A549 (cell line): ENCODE results near the gene FILIP1L. TPM values are rescaled to one million over a fixed set of nuclear protein-coding genes. Genes with fewer than 3 reads are reported as not detected.
A peak's percentile ranks its signal among the peaks of the same experiment; 100 is the strongest.

Experiments used
- ATAC-seq, 2 experiments: fragments of 200-7000 bp in 1 of 2; fragments of >200 bp in 1 of 2; cut with Nextera tagmentation in 1 of 2; cut with Tn5 transposase in 1 of 2; 3 replicates each; pipeline versions ENCODE4 v1.8.0 to v1.9.1; 2018 to 2020; ENCODE audit warnings: mild to moderate bottlenecking in 1 of 2, moderate library complexity in 1 of 2
- CTCF ChIA-PET: fragments of 300-600 bp; sonication (Branson Sonifier 250); formaldehyde crosslinking; extraction: SDS; loops from one replicate; lab custom pipeline; 2021; ENCODE audit warnings: antibody characterized with exemption, inconsistent platforms; lab: Yijun Ruan, JAX
- POLR2A ChIA-PET: fragments of 350-600 bp; formaldehyde crosslinking; extraction: SDS; loops from one replicate; lab custom pipeline; 2021; ENCODE audit warnings: antibody characterized with exemption, inconsistent platforms; lab: Yijun Ruan, JAX
- DNase-seq, 2 experiments: peaks; one replicate each; pipeline versions ENCODE4 v3.0.0 to v3.0.0-alpha.2; 2011 to 2016; ENCODE audit warnings: low read depth in 1 of 2, low spot score in 1 of 2
- FAIRE-seq: peaks from 2 replicates; lab custom pipeline; 2011; peaks lifted over from hg19 to GRCh38; lab: Jason Lieb, UNC
- H3K27ac ChIP-seq, 2 experiments: fragments of >200 bp; sonication (Bioruptor Twin); formaldehyde crosslinking; 3 replicates each; pipeline ENCODE4 v1.5.1; 2016 to 2017
- H3K4me1 ChIP-seq: fragments of >200 bp; sonication (Bioruptor Twin); formaldehyde crosslinking; 3 replicates; pipeline ENCODE4 v1.6.1; 2016
- H3K4me2 ChIP-seq: fragments of >200 bp; sonication (Bioruptor Twin); formaldehyde crosslinking; 3 replicates; pipeline ENCODE4 v1.6.1; 2016
- H3K4me3 ChIP-seq: fragments of >200 bp; sonication (Bioruptor Twin); formaldehyde crosslinking; 3 replicates; pipeline ENCODE4 v1.5.1; 2016
- H3K9me3 ChIP-seq: fragments of >200 bp; sonication (Bioruptor Twin); formaldehyde crosslinking; 3 replicates; pipeline ENCODE4 v1.6.1; 2016
- BCL3 ChIP-seq: fragments of >200 bp; sonication (Bioruptor Twin); formaldehyde crosslinking; IDR thresholded peaks from 3 replicates; pipeline ENCODE4 v1.6.1; 2016
- CBX2 ChIP-seq: fragments of 200-600 bp; sonication (generic); IDR thresholded peaks from 2 replicates; pipeline ENCODE4 v1.6.1; 2016; ENCODE audit warnings: low read depth, mild to moderate bottlenecking, borderline replicate concordance
- CHD2 ChIP-seq: fragments of 150-350 bp; IDR thresholded peaks from 2 replicates; pipeline ENCODE4 v1.6.1; 2014; ENCODE audit warnings: low read length; ENCODE audit not compliant: partially characterized antibody
- CHD4 ChIP-seq: fragments of 200-600 bp; sonication (generic); IDR thresholded peaks from 2 replicates; pipeline ENCODE4 v1.6.1; 2016; ENCODE audit warnings: antibody characterized with exemption, mild to moderate bottlenecking, borderline replicate concordance
- CTCF ChIP-seq: fragments of >200 bp; sonication (Bioruptor Twin); formaldehyde crosslinking; IDR thresholded peaks from 3 replicates; pipeline ENCODE4 v1.5.1; 2016
- EHF ChIP-seq: fragments of 250-450 bp; sonication (Bioruptor Pico); IDR thresholded peaks from 2 replicates; pipeline ENCODE4 v1.5.0; 2020; ENCODE audit warnings: mild to moderate bottlenecking
- FOSL2 ChIP-seq, 2 experiments: fragments of 450-650 bp in 1 of 2; fragments of >200 bp in 1 of 2; sonication (Bioruptor Twin) in 1 of 2; formaldehyde crosslinking; IDR thresholded peaks; 2 replicates each; pipeline versions ENCODE4 v1.5.0 to v1.6.1; 2016 to 2020; ENCODE audit warnings: mild to moderate bottlenecking in 1 of 2, moderate library complexity in 1 of 2
- FOXS1 ChIP-seq: fragments of 250-450 bp; sonication (Bioruptor Pico); IDR thresholded peaks from 2 replicates; pipeline ENCODE4 v1.5.0; 2020; ENCODE audit warnings: mild to moderate bottlenecking, moderate library complexity
- HOXB13 ChIP-seq: fragments of 250-450 bp; sonication (Bioruptor Pico); IDR thresholded peaks from 2 replicates; pipeline ENCODE4 v1.5.0; 2020; ENCODE audit warnings: low read depth, mild to moderate bottlenecking, moderate library complexity
- JUN ChIP-seq, 2 experiments: fragments of >200 bp; sonication (Bioruptor Twin); formaldehyde crosslinking; IDR thresholded peaks; 2 replicates in 1 of 2; 3 replicates in 1 of 2; pipeline ENCODE4 v1.6.1; 2016 to 2017
- JUNB ChIP-seq: fragments of >200 bp; sonication (Bioruptor Twin); formaldehyde crosslinking; IDR thresholded peaks from 2 replicates; pipeline ENCODE4 v1.6.1; 2016
- KDM1A ChIP-seq: fragments of 200-600 bp; sonication (generic); IDR thresholded peaks from 2 replicates; pipeline ENCODE4 v1.6.1; 2016; ENCODE audit warnings: low read depth, mild to moderate bottlenecking
- KDM5A ChIP-seq: fragments of 200-600 bp; sonication (generic); IDR thresholded peaks from 2 replicates; pipeline ENCODE4 v1.6.1; 2016; ENCODE audit warnings: antibody characterized with exemption, mild to moderate bottlenecking
- MAX ChIP-seq: IDR thresholded peaks from 2 replicates; pipeline ENCODE4 v1.6.1; 2012
- MYC ChIP-seq: IDR thresholded peaks from 2 replicates; pipeline ENCODE4 v1.6.1; 2012; ENCODE audit warnings: mild to moderate bottlenecking, inconsistent platforms, low read length, improper control_type of control experiment, borderline replicate concordance
- NFE2L2 ChIP-seq: fragments of 150-350 bp; conservative IDR thresholded peaks from 2 replicates; pipeline ENCODE4 v1.6.1; 2014; ENCODE audit warnings: low read length
- POLR2A ChIP-seq: IDR thresholded peaks from 2 replicates; pipeline ENCODE4 v1.6.1; 2012; ENCODE audit warnings: mild to moderate bottlenecking, low read length
- RAD21 ChIP-seq, 2 experiments: fragments of >200 bp in 1 of 2; sonication (Bioruptor Twin) in 1 of 2; formaldehyde crosslinking in 1 of 2; IDR thresholded peaks in 1 of 2; conservative IDR thresholded peaks in 1 of 2; 2 replicates in 1 of 2; 3 replicates in 1 of 2; pipeline ENCODE4 v1.6.1; 2012 to 2018; ENCODE audit warnings: inconsistent platforms in 1 of 2
- RCOR1 ChIP-seq: fragments of 150-350 bp; IDR thresholded peaks from 2 replicates; pipeline ENCODE4 v1.6.1; 2014; ENCODE audit warnings: antibody characterized with exemption, low read length, low read depth
- REST ChIP-seq: fragments of 200-600 bp; sonication (generic); IDR thresholded peaks from 2 replicates; pipeline ENCODE4 v1.6.1; 2016; ENCODE audit warnings: antibody characterized with exemption, mild to moderate bottlenecking, moderate library complexity
- RFX5 ChIP-seq: fragments of 450-650 bp; IDR thresholded peaks from 2 replicates; pipeline ENCODE4 v1.7.1; 2014; ENCODE audit warnings: antibody characterized with exemption, mild to moderate bottlenecking, moderate library complexity
- SMC3 ChIP-seq: fragments of >200 bp; sonication (Bioruptor Twin); formaldehyde crosslinking; IDR thresholded peaks from 3 replicates; pipeline ENCODE4 v1.6.1; 2018; ENCODE audit warnings: inconsistent platforms
- TFCP2L1 ChIP-seq: fragments of 250-450 bp; sonication (Bioruptor Pico); IDR thresholded peaks from 2 replicates; pipeline ENCODE4 v1.5.0; 2021; ENCODE audit warnings: mild to moderate bottlenecking
- USF2 ChIP-seq: fragments of 450-650 bp; IDR thresholded peaks from 2 replicates; pipeline ENCODE4 v1.6.1; 2014; ENCODE audit warnings: antibody characterized with exemption
- ZC3H11A ChIP-seq: fragments of 450-650 bp; IDR thresholded peaks from 2 replicates; pipeline ENCODE4 v1.6.1; 2014; ENCODE audit warnings: antibody characterized with exemption, mild to moderate bottlenecking
- ZFP36 ChIP-seq: fragments of 450-650 bp; IDR thresholded peaks from 2 replicates; pipeline ENCODE4 v1.6.1; 2014; ENCODE audit warnings: borderline replicate concordance; ENCODE audit not compliant: partially characterized antibody
- ZSCAN20 ChIP-seq: fragments of 250-450 bp; sonication (Bioruptor Pico); IDR thresholded peaks from 2 replicates; pipeline ENCODE4 v1.8.0; 2022; ENCODE audit warnings: mild to moderate bottlenecking, moderate library complexity
- WGBS: methylation state at CpG from one replicate; pipeline ENCODE4 v1.1.6; 2017; ENCODE audit errors: missing lambda C conversion rate; 5-methylcytosine and 5-hydroxymethylcytosine counted together
- polyA plus RNA-seq, 4 experiments: library from polyadenylated mRNA; depleted of rRNA in 3 of 4; stranded (reverse); fragments of >200 nt; fragmentation: RNase III in 1 of 4; extraction: RNeasy Plus Mini Kit Qiagen cat#74134 plus additional on column Dnase treatment in 1 of 4; gene quantifications; 2 replicates in 3 of 4; 3 replicates in 1 of 4; pipeline ENCODE4 v1.2.3, GENCODE V29; 2011 to 2017

Gene FILIP1L
- polyA plus RNA-seq, 2 of the 4 experiments (the other 2 are of a cell fraction): 0.19 to 0.45 TPM

- WGBS: 92% methylated on average over 3 of the region's 3 CpGs
- Histone ChIP-seq H3K4me1 (peaks cover 20% of the 10 kb centered on the region), H3K4me2 (no peak overlapping the region), H3K27ac (no peak overlapping the region), H3K4me3 (no peak overlapping the region)
- no peak for DNase-seq
- FAIRE-seq: peak; percentile 28
- ChIA-PET CTCF (interaction anchor here (0.7 to 1.4 kb wide), 3 partner anchors 9 to 344 kb away, joined by 3 to 4 read pairs (median 3); partner anchors contain the start of gene TBC1D23), POLR2A (interaction anchor here (0.7 kb wide), 1 partner anchor 132 kb away, joined by 3 read pairs; no protein-coding TSS in a partner anchor)
- no peak for TF ChIP-seq REST
- TF ChIP-seq FOSL2 (IDR thresholded peaks at IDR 0.05): no peak
- TF ChIP-seq FOSL2 (CRISPR knock-in tag; IDR thresholded peaks at IDR 0.05): no peak
- no peak for TF ChIP-seq RFX5
- TF ChIP-seq NFE2L2: no peak
- TF ChIP-seq MAX: no peak
- no peak for TF ChIP-seq ZFP36
- no peak for TF ChIP-seq RCOR1
- no peak for TF ChIP-seq HOXB13
- TF ChIP-seq CTCF: no peak
- TF ChIP-seq KDM1A: no peak
- no peak for TF ChIP-seq CHD4
- no peak for TF ChIP-seq CBX2
- TF ChIP-seq KDM5A: no peak
- no peak for TF ChIP-seq CHD2
- no peak for TF ChIP-seq ZC3H11A
- TF ChIP-seq JUNB: no peak
- TF ChIP-seq, all 56 proteins: peak for 0
- H3K9me3 ChIP-seq: no peaks in the 10 kb centered on the region
- ATAC-seq: no peak
Measured at GRCh38 chr3:99915906-99916432, 198.3 kb downstream of the FILIP1L start.

GRCh38 chr3:99911433-99911832 is 202.9 kb downstream of the FILIP1L start:
- Histone ChIP-seq H3K4me2 (no peak overlapping the region), H3K4me3 (no peak overlapping the region), H3K9me3 (no peaks in the 10 kb centered on the region), H3K27ac (peak overlapping the region in 1 of 2 experiments; percentile 49; a peak in 3 of 6 replicates), H3K4me1 (peaks cover 37% of the 10 kb centered on the region)
- FAIRE-seq (no peak), ATAC-seq (no peak), DNase-seq (no peak)
- 86% methylated on average over 3 of the region's 3 CpGs for WGBS
- POLR2A ChIA-PET: no interaction called here
- TF ChIP-seq FOXS1 (CRISPR knock-in tag): no peak
- TF ChIP-seq USF2: no peak
- no peak for TF ChIP-seq HOXB13
- TF ChIP-seq TFCP2L1 (CRISPR knock-in tag): no peak
- no peak for TF ChIP-seq JUN (IDR thresholded peaks at IDR 0.05)
- no peak for TF ChIP-seq MYC
- TF ChIP-seq POLR2A: no peak
- TF ChIP-seq JUNB: no peak
- no peak for TF ChIP-seq SMC3
- no peak for TF ChIP-seq KDM5A
- TF ChIP-seq ZSCAN20 (CRISPR knock-in tag): no peak
- TF ChIP-seq RAD21 (conservative IDR thresholded peaks at IDR 0.05 in 1 of 2, IDR thresholded peaks at IDR 0.05 in 1 of 2): no peak
- no peak for TF ChIP-seq RCOR1
- TF ChIP-seq BCL3: no peak
- no peak for TF ChIP-seq NFE2L2
- TF ChIP-seq EHF (CRISPR knock-in tag): no peak
- CTCF ChIA-PET: interaction anchor here (1.0 to 2.3 kb wide), 2 partner anchors 14 to 68 kb away, joined by 3 to 7 read pairs; no protein-coding TSS in a partner anchor
